ENCODE data around the gene MYH11.
"Not testable (repeated sequence)": the region's sequence is repeated elsewhere in the genome, so short reads cannot be mapped to it uniquely, and the experiment has no call there.

The MYH11 gene

GRCh38 chr16:15836965-15837611 is 19.7 kb downstream of the MYH11 start:
- DNase-seq = no peak

GRCh38 chr16:15836074-15836473 is 20.8 kb downstream of the MYH11 start:
- DNase-seq = no peak

GRCh38 chr16:15835136-15835878 is 21.5 kb downstream of the MYH11 start:
- DNase-seq = no peak

GRCh38 chr16:15834502-15834901 is 22.3 kb downstream of the MYH11 start:
- DNase-seq = no peak

- DNase-seq = no peak
Measured at GRCh38 chr16:15833541-15833940, 23.3 kb downstream of the MYH11 start.

GRCh38 chr16:15832241-15832640 is 24.6 kb downstream of the MYH11 start:
- no peak for DNase-seq

- DNase-seq = no peak
Measured at GRCh38 chr16:15830832-15831451, 25.9 kb downstream of the MYH11 start.

GRCh38 chr16:15829460-15829859 is 27.4 kb downstream of the MYH11 start:
- DNase-seq = no peak

GRCh38 chr16:15827709-15828343 is 29.0 kb downstream of the MYH11 start:
- no peak for DNase-seq

GRCh38 chr16:15827299-15827698 is 29.5 kb downstream of the MYH11 start:
- DNase-seq = no peak

- no peak for DNase-seq
Measured at GRCh38 chr16:15825750-15826305, 31.0 kb downstream of the MYH11 start.

GRCh38 chr16:15822957-15823356 is 33.9 kb downstream of the MYH11 start:
- DNase-seq = no peak

- DNase-seq = no peak
Measured at GRCh38 chr16:15820837-15821236, 36.0 kb downstream of the MYH11 start.

GRCh38 chr16:15819046-15819445 is 37.8 kb downstream of the MYH11 start:
- DNase-seq = no peak

- no peak for DNase-seq
Measured at GRCh38 chr16:15817446-15817845, 39.4 kb downstream of the MYH11 start.

- no peak for DNase-seq
Measured at GRCh38 chr16:15816228-15816627, 40.6 kb downstream of the MYH11 start.

GRCh38 chr16:15812401-15812750 is 44.5 kb downstream of the MYH11 start:
- DNase-seq = not testable (repeated sequence)

- no peak for DNase-seq
Measured at GRCh38 chr16:15811481-15812400, 45.1 kb downstream of the MYH11 start.

GRCh38 chr16:15810949-15811348 is 45.9 kb downstream of the MYH11 start:
- no peak for DNase-seq

GRCh38 chr16:15810411-15810810 is 46.4 kb downstream of the MYH11 start:
- no peak for DNase-seq

GRCh38 chr16:15809297-15809696 is 47.5 kb downstream of the MYH11 start:
- DNase-seq = not testable (repeated sequence)

GRCh38 chr16:15808071-15808470 is 48.8 kb downstream of the MYH11 start:
- DNase-seq = no peak

All from activated CD8-positive, alpha-beta memory T cell treated with anti-CD3 and anti-CD28 coated beads, Interleukin-2, amount 50 U/mL, for 48 hours (primary cell).